ENCODE measurements around the gene S1PR2.

The S1PR2 gene

DNA sequence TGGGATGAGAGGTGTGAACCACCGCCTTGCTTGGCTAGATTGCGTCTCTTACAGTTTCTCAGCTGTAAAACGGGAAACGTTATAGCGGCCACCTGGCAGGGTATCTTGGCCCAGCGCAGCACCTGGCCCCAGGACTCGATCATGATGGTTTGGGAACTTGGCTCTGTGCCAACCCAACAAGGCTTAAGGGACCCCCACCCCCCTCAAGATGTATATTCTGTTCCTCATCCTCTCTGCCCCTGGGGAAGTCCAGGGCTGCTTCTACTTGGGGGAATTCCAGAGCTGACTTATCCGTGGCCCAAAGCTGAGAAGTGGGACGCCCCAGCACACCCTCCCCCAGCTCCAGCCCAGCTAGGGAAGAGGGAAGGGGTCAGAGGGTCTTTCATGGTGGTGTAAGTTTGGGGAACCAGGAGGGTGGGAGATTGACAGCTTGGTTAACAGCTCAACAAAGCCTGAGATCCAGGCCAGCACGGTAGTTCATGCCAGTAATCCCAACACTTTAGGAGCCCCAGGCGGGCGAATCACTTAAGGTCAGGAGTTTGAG, 40.5 kb upstream of the S1PR2 start:
- Histone ChIP-seq H2BK120ac (ENCODE audit: low read depth, low read length) (no peak overlapping the region), H3K18ac (ENCODE audit: low read length) (no peak overlapping the region), H3K4me3 (ENCODE audit: low read length) (no peak overlapping the region), H3K4me2 (ENCODE audit: low read length) (no peak overlapping the region), H3K4ac (ENCODE audit: low read depth, low read length) (no peak overlapping the region), H3K36me3 (ENCODE audit: control insufficient read depth, insufficient read depth, low read length) (no peaks in the 10 kb centered on the region), H3K27ac (ENCODE audit: low read depth, low read length) (no peak overlapping the region), H3K56ac (ENCODE audit: low read length) (peak overlapping the region; percentile 62), H2BK15ac (replicated peaks; ENCODE audit: low read depth) (no peak overlapping the region), H3K23ac (ENCODE audit: low read length) (no peak overlapping the region), H2AK5ac (ENCODE audit: low read length) (no peak overlapping the region), H3K27me3 (ENCODE audit: insufficient read depth, low read length, poor library complexity) (peaks cover 6% of the 10 kb centered on the region), H3K79me1 (ENCODE audit: low read length) (no peaks in the 10 kb centered on the region), H4K8ac (ENCODE audit: low read depth, low read length) (no peak overlapping the region), H3K4me1 (ENCODE audit: control insufficient read depth, low read depth, low read length) (no peaks in the 10 kb centered on the region), H2BK5ac (ENCODE audit: low read length) (no peak overlapping the region), H4K5ac (ENCODE audit: low read length) (no peak overlapping the region), H3K79me2 (ENCODE audit: control insufficient read depth, insufficient read depth, low read length) (no peaks in the 10 kb centered on the region), H3K9ac (ENCODE audit: low read length) (no peak overlapping the region)
- DNase-seq, result no peak
- no CpG with 5 or more reads among the region's 12 CpGs for WGBS (ENCODE audit: extremely low coverage, insufficient coverage, low lambda C conversion rate)

DNA sequence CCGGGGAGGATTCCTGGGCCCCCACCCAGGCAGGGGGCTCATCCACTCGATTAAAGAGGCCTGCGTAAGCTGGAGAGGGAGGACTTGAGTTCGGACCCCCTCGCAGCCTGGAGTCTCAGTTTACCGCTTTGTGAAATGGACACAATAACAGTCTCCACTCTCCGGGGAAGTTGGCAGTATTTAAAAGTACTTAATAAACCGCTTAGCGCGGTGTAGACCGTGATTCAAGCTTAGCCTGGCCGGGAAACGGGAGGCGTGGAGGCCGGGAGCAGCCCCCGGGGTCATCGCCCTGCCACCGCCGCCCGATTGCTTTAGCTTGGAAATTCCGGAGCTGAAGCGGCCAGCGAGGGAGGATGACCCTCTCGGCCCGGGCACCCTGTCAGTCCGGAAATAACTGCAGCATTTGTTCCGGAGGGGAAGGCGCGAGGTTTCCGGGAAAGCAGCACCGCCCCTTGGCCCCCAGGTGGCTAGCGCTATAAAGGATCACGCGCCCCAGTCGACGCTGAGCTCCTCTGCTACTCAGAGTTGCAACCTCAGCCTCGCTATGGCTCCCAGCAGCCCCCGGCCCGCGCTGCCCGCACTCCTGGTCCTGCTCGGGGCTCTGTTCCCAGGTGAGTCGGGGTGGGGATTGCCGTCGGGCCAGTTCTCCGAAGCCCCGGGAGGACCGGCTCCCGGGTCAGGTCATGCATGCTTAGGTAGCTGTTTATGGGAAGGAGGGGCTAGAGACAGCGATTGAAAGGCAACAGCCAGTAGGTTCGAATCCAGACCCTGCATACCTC, 39.7 kb upstream of the S1PR2 start, which contains the start of gene ICAM1:
ICAM1 (plus strand) TSS at position 505 of the 779 bp plus-strand sequence; CDS start at position 545, 40 bp downstream.
- H3K27ac ChIP-seq (ENCODE audit: low read depth, low read length), result no peak within 1 kb of the TSS

DNA sequence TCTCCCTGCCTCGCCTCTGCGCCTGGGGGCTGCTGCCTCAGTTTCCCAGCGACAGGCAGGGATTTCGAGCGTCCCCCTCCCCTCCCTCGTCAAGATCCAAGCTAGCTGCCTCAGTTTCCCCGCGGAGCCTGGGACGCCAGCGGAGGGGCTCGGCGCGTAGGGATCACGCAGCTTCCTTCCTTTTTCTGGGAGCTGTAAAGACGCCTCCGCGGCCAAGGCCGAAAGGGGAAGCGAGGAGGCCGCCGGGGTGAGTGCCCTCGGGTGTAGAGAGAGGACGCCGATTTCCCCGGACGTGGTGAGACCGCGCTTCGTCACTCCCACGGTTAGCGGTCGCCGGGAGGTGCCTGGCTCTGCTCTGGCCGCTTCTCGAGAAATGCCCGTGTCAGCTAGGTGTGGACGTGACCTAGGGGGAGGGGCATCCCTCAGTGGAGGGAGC, 39.1 kb upstream of the S1PR2 start:
- H3K27ac ChIP-seq (ENCODE audit: low read depth, low read length), result no peak overlapping the region
- whole genome bisulfite sequencing (ENCODE audit: extremely low coverage, insufficient coverage, low lambda C conversion rate), result no CpG with 5 or more reads among the region's 37 CpGs

More for the DNA sequence above, 39.7 kb upstream of the S1PR2 start, which contains the start of gene ICAM1:
- DNase-seq, result peak; percentile 79
- peak within 1 kb of the TSS; percentile 65 for H3K56ac ChIP-seq (ENCODE audit: low read length)
- no peak within 1 kb of the TSS for H3K23ac ChIP-seq (ENCODE audit: low read length)
- H3K4me3 ChIP-seq (ENCODE audit: low read length), result no peak within 1 kb of the TSS
- no peak within 1 kb of the TSS for H2BK5ac ChIP-seq (ENCODE audit: low read length)
- peak within 1 kb of the TSS; percentile 50 for H3K9ac ChIP-seq (ENCODE audit: low read length)
- H2BK15ac ChIP-seq (replicated peaks; ENCODE audit: low read depth), result no peak within 1 kb of the TSS
- no peak within 1 kb of the TSS for H4K5ac ChIP-seq (ENCODE audit: low read length)
- no peak within 1 kb of the TSS for H2AK5ac ChIP-seq (ENCODE audit: low read length)
- no peak within 1 kb of the TSS for H2BK120ac ChIP-seq (ENCODE audit: low read depth, low read length)
- H3K4ac ChIP-seq (ENCODE audit: low read depth, low read length), result peak within 1 kb of the TSS; percentile 57
- H3K18ac ChIP-seq (ENCODE audit: low read length), result peak within 1 kb of the TSS; percentile 85
- WGBS (ENCODE audit: extremely low coverage, insufficient coverage, low lambda C conversion rate), result no CpG with 5 or more reads among the region's 51 CpGs
- no peaks in the 10 kb centered on the region for H3K79me1 ChIP-seq (ENCODE audit: low read length)
- H4K8ac ChIP-seq (ENCODE audit: low read depth, low read length), result no peak within 1 kb of the TSS
- H3K4me1 ChIP-seq (ENCODE audit: control insufficient read depth, low read depth, low read length), result no peaks in the 10 kb centered on the region
- no peaks in the 10 kb centered on the region for H3K36me3 ChIP-seq (ENCODE audit: control insufficient read depth, insufficient read depth, low read length)
- no peaks in the 10 kb centered on the region for H3K79me2 ChIP-seq (ENCODE audit: control insufficient read depth, insufficient read depth, low read length)
- H3K4me2 ChIP-seq (ENCODE audit: low read length), result peak within 1 kb of the TSS; percentile 37
- peaks cover 6% of the 10 kb centered on the region for H3K27me3 ChIP-seq (ENCODE audit: insufficient read depth, low read length, poor library complexity)

DNA sequence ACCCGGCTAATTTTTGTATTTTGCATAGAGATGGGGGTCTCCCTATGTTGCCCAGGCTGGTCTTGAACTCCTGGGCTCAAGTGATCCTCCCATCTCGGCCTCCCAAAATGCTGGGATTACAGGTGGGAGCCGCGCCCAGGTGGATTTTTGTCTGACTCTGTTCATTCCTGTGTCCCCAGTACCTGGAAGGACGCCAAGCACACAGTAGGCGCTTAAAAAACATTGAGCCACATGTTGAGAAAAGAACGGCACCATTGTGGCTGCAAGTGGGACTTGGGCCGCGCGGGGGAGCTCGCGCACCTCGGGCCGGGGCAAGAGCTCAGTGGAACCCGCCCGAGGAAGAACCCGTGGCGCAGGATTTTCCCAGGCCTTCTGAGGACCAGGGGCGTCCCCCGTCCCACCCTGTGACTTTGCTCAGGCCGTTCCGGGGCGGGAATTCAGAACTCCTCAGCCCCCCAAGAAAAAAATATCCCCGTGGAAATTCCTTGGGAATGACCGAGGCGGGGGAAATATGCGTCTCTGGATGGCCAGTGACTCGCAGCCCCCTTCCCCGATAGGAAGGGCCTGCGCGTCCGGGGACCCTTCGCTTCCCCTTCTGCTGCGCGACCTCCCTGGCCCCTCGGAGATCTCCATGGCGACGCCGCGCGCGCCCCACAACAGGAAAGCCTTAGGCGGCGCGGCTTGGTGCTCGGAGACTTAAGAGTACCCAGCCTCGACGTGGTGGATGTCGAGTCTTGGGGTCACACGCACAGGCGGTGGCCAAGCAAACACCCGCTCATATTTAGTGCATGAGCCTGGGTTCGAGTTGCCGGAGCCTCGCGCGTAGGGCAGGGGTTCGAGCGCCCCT, 38.4 kb upstream of the S1PR2 start:
- Histone ChIP-seq H3K9ac (ENCODE audit: low read length) (no peak overlapping the region), H3K27ac (ENCODE audit: low read depth, low read length) (no peak overlapping the region), H2BK5ac (ENCODE audit: low read length) (no peak overlapping the region), H3K36me3 (ENCODE audit: control insufficient read depth, insufficient read depth, low read length) (no peaks in the 10 kb centered on the region), H3K79me1 (ENCODE audit: low read length) (no peaks in the 10 kb centered on the region), H3K4me3 (ENCODE audit: low read length) (no peak overlapping the region), H3K4me1 (ENCODE audit: control insufficient read depth, low read depth, low read length) (no peaks in the 10 kb centered on the region), H3K79me2 (ENCODE audit: control insufficient read depth, insufficient read depth, low read length) (no peaks in the 10 kb centered on the region), H3K18ac (ENCODE audit: low read length) (no peak overlapping the region), H3K4ac (ENCODE audit: low read depth, low read length) (no peak overlapping the region), H2AK5ac (ENCODE audit: low read length) (no peak overlapping the region), H4K5ac (ENCODE audit: low read length) (no peak overlapping the region), H3K23ac (ENCODE audit: low read length) (no peak overlapping the region), H4K8ac (ENCODE audit: low read depth, low read length) (no peak overlapping the region), H2BK120ac (ENCODE audit: low read depth, low read length) (no peak overlapping the region), H3K4me2 (ENCODE audit: low read length) (peak overlapping the region; percentile 37), H3K27me3 (ENCODE audit: insufficient read depth, low read length, poor library complexity) (peaks cover 6% of the 10 kb centered on the region), H3K56ac (ENCODE audit: low read length) (peak overlapping the region; percentile 65), H2BK15ac (replicated peaks; ENCODE audit: low read depth) (no peak overlapping the region)
- no CpG with 5 or more reads among the region's 59 CpGs for WGBS (ENCODE audit: extremely low coverage, insufficient coverage, low lambda C conversion rate)
- DNase-seq, result peak; percentile 77

More for the DNA sequence above, 39.1 kb upstream of the S1PR2 start:
- peak overlapping the region; percentile 65 for H3K56ac ChIP-seq (ENCODE audit: low read length)
- no peak overlapping the region for H4K8ac ChIP-seq (ENCODE audit: low read depth, low read length)
- no peak overlapping the region for H3K4ac ChIP-seq (ENCODE audit: low read depth, low read length)
- H2BK120ac ChIP-seq (ENCODE audit: low read depth, low read length), result no peak overlapping the region
- H4K5ac ChIP-seq (ENCODE audit: low read length), result no peak overlapping the region
- H3K79me2 ChIP-seq (ENCODE audit: control insufficient read depth, insufficient read depth, low read length), result no peaks in the 10 kb centered on the region
- H2BK5ac ChIP-seq (ENCODE audit: low read length), result no peak overlapping the region
- H3K27me3 ChIP-seq (ENCODE audit: insufficient read depth, low read length, poor library complexity), result peaks cover 6% of the 10 kb centered on the region
- DNase-seq, result no peak
- H3K9ac ChIP-seq (ENCODE audit: low read length), result peak overlapping the region; percentile 28
- no peaks in the 10 kb centered on the region for H3K36me3 ChIP-seq (ENCODE audit: control insufficient read depth, insufficient read depth, low read length)
- H2BK15ac ChIP-seq (replicated peaks; ENCODE audit: low read depth), result no peak overlapping the region
- H3K4me2 ChIP-seq (ENCODE audit: low read length), result peak overlapping the region; percentile 37
- no peak overlapping the region for H3K23ac ChIP-seq (ENCODE audit: low read length)
- no peak overlapping the region for H3K18ac ChIP-seq (ENCODE audit: low read length)
- no peak overlapping the region for H2AK5ac ChIP-seq (ENCODE audit: low read length)
- H3K4me3 ChIP-seq (ENCODE audit: low read length), result no peak overlapping the region
- H3K79me1 ChIP-seq (ENCODE audit: low read length), result no peaks in the 10 kb centered on the region
- H3K4me1 ChIP-seq (ENCODE audit: control insufficient read depth, low read depth, low read length), result no peaks in the 10 kb centered on the region

DNA sequence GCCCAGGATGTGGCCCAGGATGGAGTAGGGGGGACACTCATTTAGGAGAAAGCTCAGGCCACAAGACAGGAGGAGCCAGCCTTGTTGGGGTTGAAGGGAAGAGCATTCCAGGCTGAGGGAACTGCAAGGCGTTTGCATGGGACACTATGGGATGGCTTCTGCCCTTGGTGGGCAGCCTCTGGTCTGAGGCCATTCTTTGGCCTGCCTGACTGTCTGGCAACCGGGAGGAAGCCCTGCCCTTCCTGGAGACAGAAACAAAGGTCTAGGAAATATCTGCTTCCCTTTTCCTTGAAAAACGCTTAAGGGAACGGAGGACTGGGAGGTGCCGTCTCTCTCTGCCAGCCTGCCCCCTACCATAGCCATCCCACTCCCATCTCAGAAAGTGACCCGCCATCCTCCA, 36.9 kb upstream of the S1PR2 start:
- Histone ChIP-seq H3K9ac (ENCODE audit: low read length) (no peak overlapping the region), H2AK5ac (ENCODE audit: low read length) (no peak overlapping the region), H3K79me1 (ENCODE audit: low read length) (no peaks in the 10 kb centered on the region), H3K23ac (ENCODE audit: low read length) (no peak overlapping the region), H3K27me3 (ENCODE audit: insufficient read depth, low read length, poor library complexity) (peaks cover 6% of the 10 kb centered on the region), H3K18ac (ENCODE audit: low read length) (no peak overlapping the region), H3K4me3 (ENCODE audit: low read length) (no peak overlapping the region), H2BK15ac (replicated peaks; ENCODE audit: low read depth) (no peak overlapping the region), H3K79me2 (ENCODE audit: control insufficient read depth, insufficient read depth, low read length) (no peaks in the 10 kb centered on the region), H3K36me3 (ENCODE audit: control insufficient read depth, insufficient read depth, low read length) (no peaks in the 10 kb centered on the region), H2BK5ac (ENCODE audit: low read length) (no peak overlapping the region), H4K8ac (ENCODE audit: low read depth, low read length) (no peak overlapping the region), H3K56ac (ENCODE audit: low read length) (no peak overlapping the region), H2BK120ac (ENCODE audit: low read depth, low read length) (no peak overlapping the region), H4K5ac (ENCODE audit: low read length) (no peak overlapping the region), H3K27ac (ENCODE audit: low read depth, low read length) (no peak overlapping the region), H3K4ac (ENCODE audit: low read depth, low read length) (no peak overlapping the region), H3K4me1 (ENCODE audit: control insufficient read depth, low read depth, low read length) (no peaks in the 10 kb centered on the region), H3K4me2 (ENCODE audit: low read length) (no peak overlapping the region)
- DNase-seq, result no peak
- no CpG with 5 or more reads among the region's 6 CpGs for WGBS (ENCODE audit: extremely low coverage, insufficient coverage, low lambda C conversion rate)
